Osteoblast (primary cell): ENCODE measurements around the gene DEK. TPM values are rescaled to one million over a fixed set of nuclear protein-coding genes. Genes with fewer than 3 reads are reported as not detected.

ENCODE experiments used
- DNase-seq: peaks from one replicate; pipeline ENCODE4 v3.0.0; 2011; ENCODE audit warnings: low spot score, mixed read lengths; ENCODE audit not compliant: insufficient read length; ENCODE audit errors: missing footprints
- H2AFZ ChIP-seq: 2 replicates; pipeline ENCODE4 v1.6.0; 2011; ENCODE audit warnings: mild to moderate bottlenecking, low read length
- H3K27ac ChIP-seq: 2 replicates; pipeline ENCODE4 v1.5.1; 2011; ENCODE audit warnings: mild to moderate bottlenecking, low read depth, low read length, moderate library complexity
- H3K27me3 ChIP-seq: 2 replicates; pipeline ENCODE4 v1.6.0; 2012; ENCODE audit warnings: mild to moderate bottlenecking, control low read depth, inconsistent platforms, low read length, moderate library complexity; ENCODE audit not compliant: insufficient read depth
- H3K36me3 ChIP-seq: 2 replicates; pipeline ENCODE4 v1.5.1; 2011; ENCODE audit warnings: mild to moderate bottlenecking, low read length, control low read depth, moderate library complexity; ENCODE audit not compliant: insufficient read depth
- H3K4me1 ChIP-seq: 2 replicates; pipeline ENCODE4 v1.5.1; 2011; ENCODE audit warnings: mild to moderate bottlenecking, low read length, control low read depth, moderate library complexity; ENCODE audit not compliant: insufficient read depth
- H3K4me2 ChIP-seq: 2 replicates; pipeline ENCODE4 v1.6.0; 2011; ENCODE audit warnings: mild to moderate bottlenecking, low read length; ENCODE audit not compliant: insufficient read depth
- H3K4me3 ChIP-seq: fragments of 200-600 bp; sonication (generic); 3 replicates; pipeline ENCODE4 v1.5.1; 2012; ENCODE audit warnings: mild to moderate bottlenecking, low read length, inconsistent platforms; ENCODE audit not compliant: insufficient read depth
- H3K79me2 ChIP-seq: 2 replicates; pipeline ENCODE4 v1.6.0; 2012; ENCODE audit warnings: mild to moderate bottlenecking, low read length, control low read depth, inconsistent platforms; ENCODE audit not compliant: insufficient read depth
- H3K9me3 ChIP-seq: 2 replicates; pipeline ENCODE4 v1.5.1; 2011; ENCODE audit warnings: low read depth, low read length, control low read depth
- H4K20me1 ChIP-seq: 2 replicates; pipeline ENCODE4 v1.6.0; 2012; ENCODE audit warnings: mild to moderate bottlenecking, low read length, control low read depth; ENCODE audit not compliant: insufficient read depth
- CTCF ChIP-seq: IDR thresholded peaks from 2 replicates; pipeline ENCODE4 v1.5.1; 2011; ENCODE audit warnings: mild to moderate bottlenecking, low read depth, low read length, moderate library complexity; ENCODE audit errors: extremely low read depth
- total RNA-seq: library from RNA; depleted of rRNA; stranded (reverse); fragments of >200 nt; gene quantifications from 2 replicates; pipeline ENCODE4 v1.2.3, GENCODE V29; 2012

DEK gene
- total RNA-seq, 1 donor, result 102 TPM

GRCh38 chr6:18186540-18187250 lies 77.6 kb downstream of the DEK start:
- Histone ChIP-seq H3K4me2 (no peak overlapping the region), H3K36me3 (peaks cover 3% of the 10 kb centered on the region), H3K27me3 (no peaks in the 10 kb centered on the region), H4K20me1 (no peaks in the 10 kb centered on the region), H3K4me1 (no peaks in the 10 kb centered on the region), H3K27ac (no peak overlapping the region), H3K79me2 (no peaks in the 10 kb centered on the region), H3K4me3 (no peak overlapping the region), H2AFZ (no peak overlapping the region), H3K9me3 (no peaks in the 10 kb centered on the region)
- no peak for DNase-seq
- no peak for TF ChIP-seq CTCF

- Histone ChIP-seq H4K20me1 (no peaks in the 10 kb centered on the region), H3K27ac (no peak overlapping the region), H3K27me3 (no peaks in the 10 kb centered on the region), H2AFZ (no peak overlapping the region), H3K36me3 (no peaks in the 10 kb centered on the region), H3K4me3 (no peak overlapping the region), H3K4me2 (no peak overlapping the region), H3K4me1 (no peaks in the 10 kb centered on the region), H3K9me3 (no peaks in the 10 kb centered on the region), H3K79me2 (no peaks in the 10 kb centered on the region)
- DNase-seq, result no peak
- no peak for TF ChIP-seq CTCF
These were observed 78.3 kb downstream of the DEK start for GRCh38 chr6:18186033-18186432.

GRCh38 chr6:18185624-18186023 lies 78.7 kb downstream of the DEK start:
- no peaks in the 10 kb centered on the region for H4K20me1 ChIP-seq
- H3K4me3 ChIP-seq, result no peak overlapping the region
- no peaks in the 10 kb centered on the region for H3K36me3 ChIP-seq
- TF ChIP-seq CTCF, result no peak
- H3K27me3 ChIP-seq, result no peaks in the 10 kb centered on the region
- no peak overlapping the region for H3K27ac ChIP-seq
- no peaks in the 10 kb centered on the region for H3K9me3 ChIP-seq
- no peak for DNase-seq
- no peaks in the 10 kb centered on the region for H3K79me2 ChIP-seq
- no peaks in the 10 kb centered on the region for H3K4me1 ChIP-seq
- no peak overlapping the region for H2AFZ ChIP-seq
- H3K4me2 ChIP-seq, result no peak overlapping the region

GRCh38 chr6:18183766-18184165 lies 80.6 kb downstream of the DEK start:
- Histone ChIP-seq H3K4me3 (no peak overlapping the region), H3K36me3 (no peaks in the 10 kb centered on the region), H3K4me1 (no peaks in the 10 kb centered on the region), H2AFZ (no peak overlapping the region), H3K9me3 (no peaks in the 10 kb centered on the region), H4K20me1 (no peaks in the 10 kb centered on the region), H3K27me3 (no peaks in the 10 kb centered on the region), H3K4me2 (no peak overlapping the region), H3K27ac (no peak overlapping the region), H3K79me2 (no peaks in the 10 kb centered on the region)
- DNase-seq, result no peak
- TF ChIP-seq CTCF, result no peak
